WTC11 (cell line): Measurements from ENCODE around the gene ACSF3. TPM values are rescaled to one million over a fixed set of nuclear protein-coding genes. Genes with fewer than 3 reads are reported as not detected.

Experiments
- ATAC-seq: fragments of 200-7000 bp; cut with Tn5 transposase; 2 replicates; pipeline ENCODE4 v1.10.0; 2021; ENCODE audit warnings: mild to moderate bottlenecking, moderate library complexity
- CTCF ChIA-PET: fragments of 300-600 bp; sonication (Branson Sonifier 250); formaldehyde crosslinking; loops from one replicate; lab custom pipeline; 2021; ENCODE audit warnings: antibody characterized with exemption; lab: Charles Lee
- POLR2A ChIA-PET: fragments of 350-600 bp; sonication (Branson Sonifier 250); formaldehyde crosslinking; loops from one replicate; lab custom pipeline; 2021; ENCODE audit warnings: antibody characterized with exemption; lab: Charles Lee
- DNase-seq: peaks from one replicate; pipeline ENCODE4 v3.0.0; 2021; ENCODE audit warnings: low spot score
- H3K27ac Mint-ChIP-seq: 2 replicates; pipeline ENCODE4 v1.8.0; 2021; ENCODE audit warnings: mixed read lengths
- H3K27me3 Mint-ChIP-seq: 2 replicates; pipeline ENCODE4 v1.8.0; 2021; ENCODE audit warnings: low read depth, mild to moderate bottlenecking, moderate library complexity, mixed read lengths
- H3K36me3 Mint-ChIP-seq: 2 replicates; pipeline ENCODE4 v1.8.0; 2021; ENCODE audit warnings: mixed read lengths
- H3K4me1 Mint-ChIP-seq: 2 replicates; pipeline ENCODE4 v1.8.0; 2022; ENCODE audit warnings: mixed read lengths
- H3K4me3 Mint-ChIP-seq: 2 replicates; pipeline ENCODE4 v1.8.0; 2021; ENCODE audit warnings: mild to moderate bottlenecking, moderate library complexity, mixed read lengths
- H3K9me3 Mint-ChIP-seq: 2 replicates; pipeline ENCODE4 v1.8.0; 2021; ENCODE audit warnings: mixed read lengths
- ATF1 ChIP-seq: sonication (generic); formaldehyde crosslinking; IDR thresholded peaks from 2 replicates; pipeline ENCODE4 v1.8.1; 2023; ENCODE audit warnings: mild to moderate bottlenecking, moderate library complexity, missing genetic modification reagents
- CREB1 ChIP-seq: sonication (generic); formaldehyde crosslinking; IDR thresholded peaks from 2 replicates; pipeline ENCODE4 v1.8.0; 2023; ENCODE audit warnings: mild to moderate bottlenecking, missing genetic modification reagents
- ERG ChIP-seq: fragments of 250-450 bp; sonication (Bioruptor Pico); IDR thresholded peaks from 2 replicates; pipeline ENCODE4 v1.8.0; 2021; ENCODE audit warnings: mild to moderate bottlenecking
- GRHL2 ChIP-seq: fragments of 250-450 bp; sonication (Bioruptor Pico); IDR thresholded peaks from 2 replicates; pipeline ENCODE4 v1.8.0; 2022; ENCODE audit warnings: mild to moderate bottlenecking, moderate library complexity; ENCODE audit not compliant: insufficient replicate concordance, severe bottlenecking
- JUN ChIP-seq: sonication (generic); formaldehyde crosslinking; IDR thresholded peaks from 2 replicates; pipeline ENCODE4 v1.8.0; 2023; ENCODE audit warnings: mild to moderate bottlenecking, missing genetic modification reagents
- RELA ChIP-seq: sonication (generic); formaldehyde crosslinking; IDR thresholded peaks from 2 replicates; pipeline ENCODE4 v1.8.1; 2022; ENCODE audit warnings: missing genetic modification reagents, mild to moderate bottlenecking, borderline replicate concordance
- SP1 ChIP-seq: sonication (generic); formaldehyde crosslinking; conservative IDR thresholded peaks from 2 replicates; pipeline ENCODE4 v1.8.1; 2022; ENCODE audit warnings: missing genetic modification reagents
- STAT6 ChIP-seq: sonication (generic); formaldehyde crosslinking; conservative IDR thresholded peaks from 2 replicates; pipeline ENCODE4 v1.8.1; 2023; ENCODE audit warnings: mild to moderate bottlenecking, low read depth, missing genetic modification reagents, moderate library complexity
- TCF7 ChIP-seq: sonication (generic); formaldehyde crosslinking; IDR thresholded peaks from 2 replicates; pipeline ENCODE4 v1.8.0; 2022; ENCODE audit warnings: mild to moderate bottlenecking, low read depth, missing genetic modification reagents, moderate library complexity
- TEAD1 ChIP-seq: sonication (generic); formaldehyde crosslinking; IDR thresholded peaks from 2 replicates; pipeline ENCODE4 v1.8.0; 2022; ENCODE audit warnings: mild to moderate bottlenecking, missing genetic modification reagents
- ZNF121 ChIP-seq: sonication (generic); formaldehyde crosslinking; IDR thresholded peaks from 2 replicates; pipeline ENCODE4 v1.8.0; 2023; ENCODE audit warnings: missing genetic modification reagents
- ZNF263 ChIP-seq: sonication (generic); formaldehyde crosslinking; IDR thresholded peaks from 2 replicates; pipeline ENCODE4 v1.8.1; 2022; ENCODE audit warnings: low read depth, mild to moderate bottlenecking, moderate library complexity, missing genetic modification reagents
- ZNF423 ChIP-seq: fragments of 250-450 bp; sonication (Bioruptor Pico); IDR thresholded peaks from 2 replicates; pipeline ENCODE4 v2.1.2; 2022; ENCODE audit warnings: mild to moderate bottlenecking, moderate library complexity
- ZNF671 ChIP-seq: fragments of 250-450 bp; sonication (Bioruptor Pico); IDR thresholded peaks from 2 replicates; pipeline ENCODE4 v1.8.0; 2021; ENCODE audit warnings: mild to moderate bottlenecking
- ZSCAN18 ChIP-seq: fragments of 250-450 bp; sonication (Bioruptor Pico); IDR thresholded peaks from 2 replicates; pipeline ENCODE4 v2.1.2; 2022; ENCODE audit warnings: mild to moderate bottlenecking, moderate library complexity
- total RNA-seq: library from RNA; stranded (reverse); gene quantifications from 3 replicates; pipeline ENCODE4 v1.2.3, GENCODE V29; 2021
- TF ChIP-seq, protein P1 (sequence below): sonication (generic); formaldehyde crosslinking; IDR thresholded peaks from 2 replicates; pipeline ENCODE4 v1.8.0; 2023; ENCODE audit warnings: mild to moderate bottlenecking, missing genetic modification reagents
- TF ChIP-seq, protein P2 (sequence below): sonication (generic); formaldehyde crosslinking; IDR thresholded peaks from 2 replicates; pipeline ENCODE4 v1.8.0; 2023; ENCODE audit warnings: missing genetic modification reagents
- TF ChIP-seq, protein P3 (sequence below): sonication (generic); formaldehyde crosslinking; IDR thresholded peaks from 2 replicates; pipeline ENCODE4 v1.8.1; 2023; ENCODE audit warnings: mild to moderate bottlenecking, missing genetic modification reagents
- TF ChIP-seq, protein P4 (sequence below): sonication (generic); formaldehyde crosslinking; IDR thresholded peaks from 2 replicates; pipeline ENCODE4 v1.8.0; 2022; ENCODE audit warnings: mild to moderate bottlenecking, missing genetic modification reagents
- TF ChIP-seq, protein P5 (sequence below): sonication (generic); formaldehyde crosslinking; IDR thresholded peaks from 2 replicates; pipeline ENCODE4 v1.8.1; 2022; ENCODE audit warnings: missing genetic modification reagents, borderline replicate concordance

The ACSF3 gene
- total RNA-seq, 1 experiment from 2014 or later: 22.9 TPM

- TF ChIP-seq ERG: no peak
- no peak for TF ChIP-seq STAT6 (CRISPR knock-in tag)
- no peak for TF ChIP-seq SP1 (CRISPR knock-in tag)
- no peak for TF ChIP-seq GRHL2 (CRISPR knock-in tag)
- TF ChIP-seq ZNF671: no peak
- no peak for TF ChIP-seq CREB1 (CRISPR knock-in tag)
- TF ChIP-seq, protein P1, sequence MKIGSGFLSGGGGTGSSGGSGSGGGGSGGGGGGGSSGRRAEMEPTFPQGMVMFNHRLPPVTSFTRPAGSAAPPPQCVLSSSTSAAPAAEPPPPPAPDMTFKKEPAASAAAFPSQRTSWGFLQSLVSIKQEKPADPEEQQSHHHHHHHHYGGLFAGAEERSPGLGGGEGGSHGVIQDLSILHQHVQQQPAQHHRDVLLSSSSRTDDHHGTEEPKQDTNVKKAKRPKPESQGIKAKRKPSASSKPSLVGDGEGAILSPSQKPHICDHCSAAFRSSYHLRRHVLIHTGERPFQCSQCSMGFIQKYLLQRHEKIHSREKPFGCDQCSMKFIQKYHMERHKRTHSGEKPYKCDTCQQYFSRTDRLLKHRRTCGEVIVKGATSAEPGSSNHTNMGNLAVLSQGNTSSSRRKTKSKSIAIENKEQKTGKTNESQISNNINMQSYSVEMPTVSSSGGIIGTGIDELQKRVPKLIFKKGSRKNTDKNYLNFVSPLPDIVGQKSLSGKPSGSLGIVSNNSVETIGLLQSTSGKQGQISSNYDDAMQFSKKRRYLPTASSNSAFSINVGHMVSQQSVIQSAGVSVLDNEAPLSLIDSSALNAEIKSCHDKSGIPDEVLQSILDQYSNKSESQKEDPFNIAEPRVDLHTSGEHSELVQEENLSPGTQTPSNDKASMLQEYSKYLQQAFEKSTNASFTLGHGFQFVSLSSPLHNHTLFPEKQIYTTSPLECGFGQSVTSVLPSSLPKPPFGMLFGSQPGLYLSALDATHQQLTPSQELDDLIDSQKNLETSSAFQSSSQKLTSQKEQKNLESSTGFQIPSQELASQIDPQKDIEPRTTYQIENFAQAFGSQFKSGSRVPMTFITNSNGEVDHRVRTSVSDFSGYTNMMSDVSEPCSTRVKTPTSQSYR: no peak
- no peak for TF ChIP-seq JUN (CRISPR knock-in tag)
Measured at GRCh38 chr16:89107203-89107582, 13.5 kb downstream of the ACSF3 start (continued).

GRCh38 chr16:89108416-89108815 is 14.8 kb downstream of the ACSF3 start:
- TF ChIP-seq TEAD1 (no peak), ZNF121 (CRISPR knock-in tag) (no peak), ZNF423 (CRISPR knock-in tag) (no peak), ERG (no peak), RELA (no peak), ZNF671 (no peak), ZNF263 (CRISPR knock-in tag) (no peak), ATF1 (CRISPR knock-in tag) (no peak), TCF7 (no peak), ZSCAN18 (no peak), JUN (CRISPR knock-in tag) (no peak)
- TF ChIP-seq, protein P2, sequence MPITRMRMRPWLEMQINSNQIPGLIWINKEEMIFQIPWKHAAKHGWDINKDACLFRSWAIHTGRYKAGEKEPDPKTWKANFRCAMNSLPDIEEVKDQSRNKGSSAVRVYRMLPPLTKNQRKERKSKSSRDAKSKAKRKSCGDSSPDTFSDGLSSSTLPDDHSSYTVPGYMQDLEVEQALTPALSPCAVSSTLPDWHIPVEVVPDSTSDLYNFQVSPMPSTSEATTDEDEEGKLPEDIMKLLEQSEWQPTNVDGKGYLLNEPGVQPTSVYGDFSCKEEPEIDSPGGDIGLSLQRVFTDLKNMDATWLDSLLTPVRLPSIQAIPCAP (CRISPR knock-in tag): no peak
- TF ChIP-seq, protein P3, sequence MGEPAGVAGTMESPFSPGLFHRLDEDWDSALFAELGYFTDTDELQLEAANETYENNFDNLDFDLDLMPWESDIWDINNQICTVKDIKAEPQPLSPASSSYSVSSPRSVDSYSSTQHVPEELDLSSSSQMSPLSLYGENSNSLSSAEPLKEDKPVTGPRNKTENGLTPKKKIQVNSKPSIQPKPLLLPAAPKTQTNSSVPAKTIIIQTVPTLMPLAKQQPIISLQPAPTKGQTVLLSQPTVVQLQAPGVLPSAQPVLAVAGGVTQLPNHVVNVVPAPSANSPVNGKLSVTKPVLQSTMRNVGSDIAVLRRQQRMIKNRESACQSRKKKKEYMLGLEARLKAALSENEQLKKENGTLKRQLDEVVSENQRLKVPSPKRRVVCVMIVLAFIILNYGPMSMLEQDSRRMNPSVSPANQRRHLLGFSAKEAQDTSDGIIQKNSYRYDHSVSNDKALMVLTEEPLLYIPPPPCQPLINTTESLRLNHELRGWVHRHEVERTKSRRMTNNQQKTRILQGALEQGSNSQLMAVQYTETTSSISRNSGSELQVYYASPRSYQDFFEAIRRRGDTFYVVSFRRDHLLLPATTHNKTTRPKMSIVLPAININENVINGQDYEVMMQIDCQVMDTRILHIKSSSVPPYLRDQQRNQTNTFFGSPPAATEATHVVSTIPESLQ: no peak
- TF ChIP-seq, protein P4, sequence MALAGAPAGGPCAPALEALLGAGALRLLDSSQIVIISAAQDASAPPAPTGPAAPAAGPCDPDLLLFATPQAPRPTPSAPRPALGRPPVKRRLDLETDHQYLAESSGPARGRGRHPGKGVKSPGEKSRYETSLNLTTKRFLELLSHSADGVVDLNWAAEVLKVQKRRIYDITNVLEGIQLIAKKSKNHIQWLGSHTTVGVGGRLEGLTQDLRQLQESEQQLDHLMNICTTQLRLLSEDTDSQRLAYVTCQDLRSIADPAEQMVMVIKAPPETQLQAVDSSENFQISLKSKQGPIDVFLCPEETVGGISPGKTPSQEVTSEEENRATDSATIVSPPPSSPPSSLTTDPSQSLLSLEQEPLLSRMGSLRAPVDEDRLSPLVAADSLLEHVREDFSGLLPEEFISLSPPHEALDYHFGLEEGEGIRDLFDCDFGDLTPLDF (CRISPR knock-in tag): no peak
- TF ChIP-seq, protein P5, sequence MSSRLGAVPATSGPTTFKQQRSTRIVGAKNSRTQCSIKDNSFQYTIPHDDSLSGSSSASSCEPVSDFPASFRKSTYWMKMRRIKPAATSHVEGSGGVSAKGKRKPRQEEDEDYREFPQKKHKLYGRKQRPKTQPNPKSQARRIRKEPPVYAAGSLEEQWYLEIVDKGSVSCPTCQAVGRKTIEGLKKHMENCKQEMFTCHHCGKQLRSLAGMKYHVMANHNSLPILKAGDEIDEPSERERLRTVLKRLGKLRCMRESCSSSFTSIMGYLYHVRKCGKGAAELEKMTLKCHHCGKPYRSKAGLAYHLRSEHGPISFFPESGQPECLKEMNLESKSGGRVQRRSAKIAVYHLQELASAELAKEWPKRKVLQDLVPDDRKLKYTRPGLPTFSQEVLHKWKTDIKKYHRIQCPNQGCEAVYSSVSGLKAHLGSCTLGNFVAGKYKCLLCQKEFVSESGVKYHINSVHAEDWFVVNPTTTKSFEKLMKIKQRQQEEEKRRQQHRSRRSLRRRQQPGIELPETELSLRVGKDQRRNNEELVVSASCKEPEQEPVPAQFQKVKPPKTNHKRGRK (CRISPR knock-in tag): no peak
- no peak for DNase-seq
- ChIA-PET POLR2A (no interaction called here), CTCF (no interaction called here)
- H3K4me1 Mint-ChIP-seq: no peaks in the 10 kb centered on the region
- ATAC-seq: no peak
- no peaks in the 10 kb centered on the region; the same call in 1 of the 2 replicates for H3K27me3 Mint-ChIP-seq
- no peaks in the 10 kb centered on the region for H3K9me3 Mint-ChIP-seq
- no peak overlapping the region for H3K4me3 Mint-ChIP-seq
- peaks cover 28% of the 10 kb centered on the region for H3K36me3 Mint-ChIP-seq
- H3K27ac Mint-ChIP-seq: no peak overlapping the region
